ENCODE measurements around the gene AMER2. TPM values are rescaled to one million over a fixed set of nuclear protein-coding genes. Genes with fewer than 3 reads are reported as not detected.

Gene AMER2
- total RNA-seq, 4 donors from 2014 or later, result 0.09 to 2.4 TPM; not detected in 2

DNA sequence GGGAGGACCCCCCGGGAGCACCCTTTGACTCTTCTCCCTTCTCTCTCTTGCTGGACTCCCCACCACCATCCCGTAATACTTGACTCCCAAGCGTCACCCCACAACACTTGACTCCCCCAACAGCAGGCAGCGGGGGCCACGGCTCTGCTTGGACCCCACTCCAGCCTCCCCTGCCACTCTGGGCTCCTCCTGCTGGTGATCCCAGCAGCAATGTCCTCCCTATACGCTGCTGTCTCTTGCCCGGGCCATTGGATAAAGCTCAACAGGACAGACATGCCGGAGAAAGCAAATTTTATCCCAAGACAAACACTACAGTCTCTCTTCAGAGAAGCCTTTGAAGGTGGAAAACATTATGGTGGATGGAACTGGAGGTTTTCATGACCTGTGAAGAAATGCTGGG lies 20.4 kb upstream of the AMER2 start:
- H3K36me3 ChIP-seq, result no peaks in the 10 kb centered on the region
- no peaks in the 10 kb centered on the region for H3K4me1 ChIP-seq
- H3K9me3 ChIP-seq, result no peaks in the 10 kb centered on the region
- TF ChIP-seq, protein P1, sequence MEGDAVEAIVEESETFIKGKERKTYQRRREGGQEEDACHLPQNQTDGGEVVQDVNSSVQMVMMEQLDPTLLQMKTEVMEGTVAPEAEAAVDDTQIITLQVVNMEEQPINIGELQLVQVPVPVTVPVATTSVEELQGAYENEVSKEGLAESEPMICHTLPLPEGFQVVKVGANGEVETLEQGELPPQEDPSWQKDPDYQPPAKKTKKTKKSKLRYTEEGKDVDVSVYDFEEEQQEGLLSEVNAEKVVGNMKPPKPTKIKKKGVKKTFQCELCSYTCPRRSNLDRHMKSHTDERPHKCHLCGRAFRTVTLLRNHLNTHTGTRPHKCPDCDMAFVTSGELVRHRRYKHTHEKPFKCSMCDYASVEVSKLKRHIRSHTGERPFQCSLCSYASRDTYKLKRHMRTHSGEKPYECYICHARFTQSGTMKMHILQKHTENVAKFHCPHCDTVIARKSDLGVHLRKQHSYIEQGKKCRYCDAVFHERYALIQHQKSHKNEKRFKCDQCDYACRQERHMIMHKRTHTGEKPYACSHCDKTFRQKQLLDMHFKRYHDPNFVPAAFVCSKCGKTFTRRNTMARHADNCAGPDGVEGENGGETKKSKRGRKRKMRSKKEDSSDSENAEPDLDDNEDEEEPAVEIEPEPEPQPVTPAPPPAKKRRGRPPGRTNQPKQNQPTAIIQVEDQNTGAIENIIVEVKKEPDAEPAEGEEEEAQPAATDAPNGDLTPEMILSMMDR (IDR thresholded peaks at IDR 0.05), result no peak
- TF ChIP-seq POLR2A (IDR thresholded peaks at IDR 0.05), result no peak
- intact Hi-C loops (cut with DNase I; ENCODE audit: low total_unique reads), result no loop called here
- H3K4me3 ChIP-seq, result no peak overlapping the region
- no peaks in the 10 kb centered on the region for H3K27me3 ChIP-seq
- H3K27ac ChIP-seq, result no peak overlapping the region
- no peak for DNase-seq

DNA sequence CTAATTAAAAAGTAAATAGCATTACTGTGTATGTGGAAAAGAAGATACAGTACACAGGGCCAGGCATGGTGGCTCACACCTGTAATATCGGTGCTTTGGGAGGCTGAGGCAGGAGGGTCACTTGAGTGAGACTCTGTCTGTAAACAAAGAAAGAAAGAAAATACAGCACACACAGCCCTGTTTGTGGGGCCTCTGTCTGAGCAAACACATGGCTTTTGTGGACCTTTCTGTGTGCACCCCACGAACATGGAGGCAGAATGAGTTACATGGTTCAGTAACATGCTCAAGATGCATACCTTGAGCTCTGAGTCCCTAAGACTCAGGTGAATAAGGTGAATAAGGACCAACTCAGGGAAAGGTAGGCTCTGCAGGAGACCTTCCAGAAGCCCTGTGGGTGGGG lies 20.0 kb upstream of the AMER2 start:
- Histone ChIP-seq H3K4me1 (no peaks in the 10 kb centered on the region), H3K4me3 (no peak overlapping the region), H3K9me3 (no peaks in the 10 kb centered on the region), H3K27me3 (no peaks in the 10 kb centered on the region), H3K27ac (no peak overlapping the region), H3K36me3 (no peaks in the 10 kb centered on the region)
- intact Hi-C loops (cut with DNase I; ENCODE audit: low total_unique reads), result no loop called here
- no peak for DNase-seq
- TF ChIP-seq POLR2A (IDR thresholded peaks at IDR 0.05), result no peak
- TF ChIP-seq, protein P1 (IDR thresholded peaks at IDR 0.05), result no peak

DNA sequence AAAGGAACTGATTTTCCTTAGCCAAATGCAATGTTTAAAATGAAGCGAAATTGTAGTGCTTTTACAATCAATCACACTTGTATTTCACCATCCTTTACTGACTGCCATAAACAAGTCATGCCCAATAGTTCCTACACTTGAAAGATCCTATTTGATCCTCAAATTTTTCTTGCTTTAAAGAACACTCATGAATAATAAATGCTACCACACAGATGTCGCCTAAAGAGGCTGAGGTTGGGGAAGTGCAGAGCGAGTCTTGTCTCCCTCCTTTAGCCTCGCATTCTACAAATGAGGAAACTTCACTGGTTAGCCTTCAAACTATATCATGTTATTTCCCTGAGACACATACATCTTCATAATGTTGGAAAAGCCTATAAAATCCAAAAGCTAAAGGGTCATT lies 18.7 kb upstream of the AMER2 start:
- Histone ChIP-seq H3K36me3 (no peaks in the 10 kb centered on the region), H3K27ac (no peak overlapping the region), H3K4me3 (no peak overlapping the region), H3K9me3 (no peaks in the 10 kb centered on the region), H3K4me1 (no peaks in the 10 kb centered on the region), H3K27me3 (no peaks in the 10 kb centered on the region)
- no peak for TF ChIP-seq POLR2A (IDR thresholded peaks at IDR 0.05)
- TF ChIP-seq, protein P1 (IDR thresholded peaks at IDR 0.05), result no peak
- intact Hi-C loops (cut with DNase I; ENCODE audit: low total_unique reads), result no loop called here
- no peak for DNase-seq

DNA sequence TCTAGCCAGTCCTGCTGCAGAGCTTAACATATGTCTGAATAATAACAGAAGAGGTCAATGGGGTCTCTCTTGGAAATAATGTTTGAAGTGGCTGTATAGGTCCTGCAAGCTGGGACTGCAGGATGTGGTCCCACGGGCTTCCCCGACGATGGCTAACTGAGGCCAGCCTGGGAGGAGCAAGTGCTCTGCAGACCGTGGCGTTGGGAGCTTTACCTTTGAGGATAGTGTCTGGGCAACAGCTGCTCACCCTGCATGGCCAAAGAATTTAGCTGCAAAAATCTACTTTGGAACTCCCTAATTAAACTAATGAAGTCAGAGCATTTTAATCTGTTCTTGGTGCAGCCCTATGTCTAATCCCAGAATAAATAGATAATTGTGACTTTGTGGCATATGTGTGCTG lies 18.2 kb upstream of the AMER2 start:
- TF ChIP-seq, protein P1 (IDR thresholded peaks at IDR 0.05), result no peak
- TF ChIP-seq POLR2A (IDR thresholded peaks at IDR 0.05), result no peak
- no peaks in the 10 kb centered on the region for H3K9me3 ChIP-seq
- H3K4me3 ChIP-seq, result no peak overlapping the region
- H3K4me1 ChIP-seq, result no peaks in the 10 kb centered on the region
- no peak overlapping the region for H3K27ac ChIP-seq
- H3K36me3 ChIP-seq, result no peaks in the 10 kb centered on the region
- intact Hi-C loops (cut with DNase I; ENCODE audit: low total_unique reads), result no loop called here
- H3K27me3 ChIP-seq, result no peaks in the 10 kb centered on the region
- DNase-seq, result no peak

DNA sequence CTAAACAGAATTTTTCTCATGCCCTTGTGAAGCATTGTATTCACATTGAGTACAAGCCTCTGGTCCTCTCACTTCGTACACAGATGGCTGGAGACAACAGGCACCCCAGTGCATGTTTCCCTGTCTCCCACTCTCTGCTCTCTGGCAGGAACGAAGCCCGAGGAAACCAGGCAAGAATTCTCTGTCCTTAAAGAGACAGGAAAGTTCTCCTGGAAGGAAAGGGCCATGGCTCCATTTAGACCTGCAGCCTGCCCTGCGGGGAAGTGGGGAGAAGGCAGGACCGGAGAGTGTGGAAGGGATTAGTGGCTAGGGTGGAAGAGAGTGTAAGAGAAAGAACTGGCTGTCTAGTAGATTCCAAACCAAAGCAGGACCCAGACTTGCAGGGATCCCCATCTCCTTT lies 15.5 kb upstream of the AMER2 start:
- DNase-seq, result no peak
- Histone ChIP-seq H3K4me3 (no peak overlapping the region), H3K9me3 (no peaks in the 10 kb centered on the region), H3K4me1 (no peaks in the 10 kb centered on the region), H3K36me3 (no peaks in the 10 kb centered on the region), H3K27me3 (no peaks in the 10 kb centered on the region), H3K27ac (no peak overlapping the region)
- TF ChIP-seq POLR2A (IDR thresholded peaks at IDR 0.05), result no peak
- TF ChIP-seq, protein P1 (IDR thresholded peaks at IDR 0.05), result no peak
- intact Hi-C loops (cut with DNase I; ENCODE audit: low total_unique reads), result no loop called here
